GM19328 (cell line): ENCODE data around the gene ACAD10.
"Not testable (repeated sequence)": the region's sequence is repeated elsewhere in the genome, so short reads cannot be mapped to it uniquely, and the experiment has no call there.

ENCODE experiments used
- ATAC-seq: cut with Tn5 transposase; IDR thresholded peaks from one replicate; pipeline ENCODE4 v1.9.1; 2021; ENCODE audit warnings: mild to moderate bottlenecking, moderate library complexity; ENCODE audit not compliant: unreplicated experiment

The ACAD10 gene

DNA sequence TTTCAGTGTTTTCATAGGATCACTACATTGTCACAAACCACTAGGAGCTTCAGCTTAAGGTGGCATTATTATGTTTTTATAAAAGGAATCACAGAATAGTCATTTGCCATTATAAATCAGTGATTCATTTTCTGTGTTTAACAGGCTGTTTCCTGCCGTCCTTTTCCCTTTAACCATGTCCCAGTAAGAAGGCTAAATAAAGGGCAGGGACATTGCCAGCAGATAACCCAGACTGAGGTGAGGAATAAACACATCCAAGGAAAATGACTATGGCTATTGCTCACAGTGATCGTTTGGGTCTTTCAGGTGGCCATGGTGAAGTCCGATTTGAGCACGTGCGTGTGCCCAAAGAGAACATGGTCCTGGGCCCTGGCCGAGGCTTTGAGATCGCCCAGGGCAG, 63.0 kb downstream of the ACAD10 start:
- no peak for ATAC-seq

DNA sequence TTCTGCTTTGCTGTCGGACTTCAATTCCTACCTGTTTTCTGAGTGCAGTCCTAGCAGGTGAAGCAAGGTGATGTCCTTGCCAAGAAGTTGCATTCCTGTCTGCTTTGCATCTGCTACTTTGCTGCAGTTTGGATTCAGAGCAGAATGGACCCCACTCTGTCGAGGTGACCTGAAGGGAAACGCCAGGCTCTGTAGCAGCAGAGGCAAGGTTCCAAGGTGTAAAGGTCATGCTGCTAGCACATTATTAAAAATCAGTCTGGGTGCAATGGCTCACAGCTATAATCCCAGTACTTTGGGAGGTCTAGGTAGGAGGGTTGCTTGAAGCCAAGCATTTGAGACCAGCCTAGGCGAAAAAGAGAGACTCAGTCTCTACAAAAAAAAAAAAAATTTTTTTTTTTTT, 63.5 kb downstream of the ACAD10 start:
- no peak for ATAC-seq

DNA sequence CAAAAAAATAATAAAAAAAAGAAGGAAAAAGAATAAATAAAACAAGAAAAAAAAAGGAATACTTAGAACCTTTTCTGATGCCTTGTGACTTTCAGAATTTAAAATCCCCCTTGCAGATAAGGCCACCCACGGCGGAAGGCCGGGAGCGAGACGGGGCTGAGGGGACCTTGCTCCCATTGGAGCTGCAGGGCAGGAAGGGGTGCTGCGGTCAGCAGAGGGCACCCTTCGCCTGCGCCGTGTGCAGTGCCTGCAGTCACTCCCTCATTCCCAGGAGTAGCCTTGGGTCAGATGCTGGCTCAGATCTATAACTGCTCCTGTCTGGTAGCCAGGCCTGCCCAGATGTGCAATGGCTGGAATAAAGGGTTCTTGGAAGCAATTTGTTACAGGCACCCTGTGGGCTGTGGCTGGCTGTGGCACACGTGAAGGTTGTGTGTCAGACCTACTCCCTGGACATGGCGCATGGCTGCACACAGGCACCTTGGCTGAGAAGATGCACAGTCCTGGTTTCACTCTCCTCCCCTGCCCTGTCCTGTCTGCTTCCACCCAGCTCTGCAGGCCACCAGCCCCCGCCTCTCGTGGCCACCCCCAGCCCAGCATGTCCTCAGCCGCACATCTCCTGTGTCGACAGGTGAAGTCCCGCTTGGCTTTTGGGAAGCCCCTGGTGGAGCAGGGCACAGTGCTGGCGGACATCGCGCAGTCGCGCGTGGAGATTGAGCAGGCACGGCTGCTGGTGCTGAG, 67.5 kb downstream of the ACAD10 start:
- no peak for ATAC-seq

DNA sequence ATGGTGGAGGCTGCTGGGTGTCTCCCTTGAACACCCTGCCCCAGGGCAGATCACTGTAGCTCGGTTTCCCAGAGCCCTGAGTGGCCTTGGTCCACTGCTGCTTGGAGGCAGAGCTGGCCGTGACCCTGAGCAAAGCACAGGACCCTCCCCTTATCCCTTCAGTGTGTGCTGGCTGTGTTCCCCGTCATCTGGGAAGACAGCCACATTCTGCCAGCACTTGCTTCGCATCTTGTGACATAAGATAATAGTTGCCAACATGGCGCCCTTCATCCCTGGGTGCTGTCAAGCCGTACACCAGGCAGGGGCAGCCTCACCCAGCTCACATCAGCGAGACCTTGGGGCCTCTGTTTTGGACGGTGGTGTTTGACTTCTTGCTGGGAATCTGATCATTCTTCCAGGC, 68.8 kb downstream of the ACAD10 start:
- no peak for ATAC-seq

DNA sequence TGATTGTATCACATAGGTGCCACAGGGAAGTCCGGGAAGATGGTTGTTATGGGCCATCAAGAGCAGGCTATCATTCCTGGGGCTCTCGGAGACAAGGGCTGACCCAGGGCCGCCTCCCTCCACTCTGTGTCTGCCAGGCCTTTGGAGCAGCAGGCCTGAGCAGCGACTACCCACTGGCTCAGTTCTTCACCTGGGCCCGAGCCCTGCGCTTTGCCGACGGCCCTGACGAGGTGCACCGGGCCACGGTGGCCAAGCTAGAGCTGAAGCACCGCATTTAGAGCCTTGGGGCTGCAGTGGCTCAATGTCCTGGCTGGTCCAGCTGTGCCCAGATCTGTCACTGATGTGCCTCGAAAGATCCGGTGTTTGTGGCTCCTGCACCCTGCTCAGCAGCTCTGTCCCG, 70.3 kb downstream of the ACAD10 start:
- no peak for ATAC-seq

DNA sequence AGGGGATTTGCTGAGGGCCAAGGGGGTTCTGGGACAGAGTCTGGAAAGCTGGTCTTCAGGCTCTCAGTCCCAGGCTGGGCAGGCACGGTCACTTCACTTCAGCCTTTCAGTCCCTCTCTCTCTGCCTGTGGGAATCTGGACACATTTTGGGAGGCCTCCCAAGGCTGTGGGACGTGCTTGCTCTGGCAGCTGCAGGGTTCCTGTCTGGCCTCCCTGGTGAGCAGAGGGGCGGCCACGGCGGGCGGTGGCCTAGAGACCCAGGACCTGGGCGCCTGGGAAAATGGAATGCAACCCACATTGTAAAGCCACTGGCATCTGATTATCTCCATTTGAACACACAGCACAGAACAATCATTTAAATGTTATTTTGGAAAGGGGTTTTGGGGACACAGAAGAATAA, 70.8 kb downstream of the ACAD10 start:
- ATAC-seq: no peak

DNA sequence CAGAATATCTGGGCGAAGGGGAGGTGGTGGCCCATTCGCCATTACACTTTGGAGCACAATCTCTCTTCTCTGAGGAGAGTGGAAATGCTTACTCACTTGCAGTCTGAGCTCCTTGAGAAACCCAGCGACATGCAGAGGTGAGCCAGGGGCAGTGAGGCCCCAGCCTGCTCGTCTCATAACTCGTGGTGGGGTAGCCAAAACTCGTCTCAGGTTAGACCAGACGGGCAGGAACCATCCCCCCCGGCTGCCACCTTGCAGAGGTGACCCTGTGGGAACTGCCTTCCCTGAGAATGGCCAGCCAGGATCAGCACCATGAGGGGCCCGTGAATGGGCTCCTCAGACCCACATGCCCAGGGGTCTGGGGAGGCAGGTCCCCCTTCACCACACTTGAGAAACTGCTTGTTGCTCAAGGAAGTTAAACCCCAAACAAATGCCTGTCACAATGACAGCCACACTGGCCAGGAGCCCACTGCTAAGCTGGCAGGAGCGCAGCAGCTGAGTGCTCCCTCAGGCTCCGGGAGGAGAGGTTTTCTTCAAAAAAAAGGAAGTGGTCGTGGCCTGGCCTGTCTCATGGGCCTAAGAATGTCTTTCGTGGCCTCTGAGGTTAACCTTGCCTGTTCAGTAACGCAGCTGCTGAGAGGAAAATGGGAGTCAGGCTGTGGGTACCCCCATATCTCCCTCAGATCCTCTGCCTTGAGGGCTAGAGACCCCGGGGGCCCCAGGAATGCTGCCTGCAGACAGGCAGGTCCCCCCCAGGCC, 71.7 kb downstream of the ACAD10 start:
- ATAC-seq: no peak

DNA sequence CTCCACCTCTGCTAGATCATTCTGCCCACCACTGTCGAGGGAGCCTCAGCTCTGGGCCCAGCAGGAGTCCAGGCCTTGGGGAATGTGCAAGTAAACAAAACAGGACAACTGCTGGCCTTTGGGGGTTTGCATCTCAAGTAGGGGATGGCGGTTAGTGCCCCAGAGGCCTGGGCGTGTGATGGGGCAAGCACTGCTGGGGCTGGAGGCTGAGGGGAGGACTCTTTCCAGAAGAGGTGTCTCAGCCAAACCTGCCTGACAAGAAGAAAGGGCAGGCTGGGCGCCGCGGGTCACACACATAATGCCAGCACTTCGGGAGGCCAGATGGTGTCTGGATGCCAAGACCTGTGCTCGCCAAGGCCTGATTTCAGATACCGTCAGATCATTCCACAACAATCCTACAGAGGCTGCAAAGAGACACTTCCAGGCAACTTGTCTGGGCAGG, 72.3 kb downstream of the ACAD10 start:
- ATAC-seq: no peak

DNA sequence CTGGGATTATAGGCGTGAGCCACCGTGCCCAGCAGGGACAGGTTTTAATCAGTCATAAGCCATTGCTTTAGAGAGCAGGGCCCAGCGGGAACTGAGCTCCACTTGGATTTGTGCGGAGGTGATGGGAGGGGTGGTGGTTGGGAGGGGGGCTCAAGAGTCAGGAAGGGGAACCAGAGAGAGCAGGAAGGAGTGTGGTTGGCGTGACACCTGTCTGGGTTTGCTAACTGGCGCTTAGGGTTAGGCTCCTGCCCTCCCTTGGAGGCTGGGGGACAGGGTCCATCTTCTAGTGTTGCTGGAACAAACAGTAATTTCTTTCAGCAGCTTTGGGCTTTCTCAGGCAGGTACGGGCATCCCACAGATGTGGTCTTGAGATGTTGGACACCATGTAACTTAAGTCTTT, 73.4 kb downstream of the ACAD10 start:
- ATAC-seq: no peak

DNA sequence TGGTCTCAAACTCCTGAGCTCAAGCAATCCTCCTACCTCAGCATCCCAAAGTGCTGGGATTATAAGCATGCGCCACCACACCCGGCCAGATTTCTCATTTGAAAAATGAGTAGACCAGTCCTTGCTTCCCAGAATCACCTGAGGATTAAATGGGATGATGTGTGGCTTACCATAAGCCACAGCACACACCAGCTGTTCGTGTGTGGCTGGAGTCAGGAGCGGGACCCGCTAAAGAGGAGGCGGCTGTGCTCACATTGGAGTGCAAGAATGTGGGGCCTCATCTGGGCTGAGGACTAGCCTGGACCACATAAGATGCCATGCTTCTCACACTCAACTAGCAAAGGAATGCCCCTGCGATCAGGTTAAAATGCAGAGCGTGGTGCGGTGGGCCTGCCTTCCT, 74.1 kb downstream of the ACAD10 start:
- ATAC-seq: no peak

DNA sequence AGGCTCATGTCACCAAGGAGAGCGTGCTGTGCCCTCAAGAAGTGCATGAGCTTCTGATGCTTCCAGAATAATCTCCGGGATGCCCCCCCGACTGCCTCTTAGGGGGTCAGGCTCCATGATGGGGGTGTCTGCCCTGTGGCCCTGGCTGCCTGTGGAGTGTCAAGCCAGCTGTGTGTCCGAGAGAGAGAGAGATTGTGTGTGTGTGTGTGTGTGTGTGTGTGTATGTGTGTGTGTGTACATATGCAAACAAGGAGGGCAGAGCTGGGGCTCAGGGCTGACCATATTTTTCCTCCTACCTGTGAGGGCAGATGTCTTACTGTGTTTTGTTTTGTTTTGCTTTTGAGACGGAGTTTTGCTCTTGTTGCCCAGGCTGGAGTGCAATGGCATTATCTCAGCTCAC, 75.2 kb downstream of the ACAD10 start:
- ATAC-seq: no peak

DNA sequence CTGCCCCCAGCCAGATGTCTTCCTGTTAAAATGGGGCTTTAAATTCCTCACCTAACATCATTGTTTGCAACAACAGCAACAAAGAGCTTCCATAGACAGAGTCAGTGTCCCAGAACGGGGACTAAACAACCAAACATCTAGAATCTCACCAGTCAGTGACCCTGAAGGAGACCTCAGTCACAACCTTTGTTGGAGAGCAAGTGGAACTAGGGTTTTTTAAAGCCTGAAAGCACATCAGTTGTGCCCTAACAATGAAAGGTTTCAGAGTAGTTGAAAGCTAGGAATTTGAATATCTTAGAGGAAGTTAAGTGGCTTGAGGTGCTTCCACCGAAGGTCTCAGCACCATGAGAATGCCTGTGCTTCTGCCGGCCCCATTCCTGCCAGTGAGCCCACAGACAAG, 75.9 kb downstream of the ACAD10 start:
- no peak for ATAC-seq

DNA sequence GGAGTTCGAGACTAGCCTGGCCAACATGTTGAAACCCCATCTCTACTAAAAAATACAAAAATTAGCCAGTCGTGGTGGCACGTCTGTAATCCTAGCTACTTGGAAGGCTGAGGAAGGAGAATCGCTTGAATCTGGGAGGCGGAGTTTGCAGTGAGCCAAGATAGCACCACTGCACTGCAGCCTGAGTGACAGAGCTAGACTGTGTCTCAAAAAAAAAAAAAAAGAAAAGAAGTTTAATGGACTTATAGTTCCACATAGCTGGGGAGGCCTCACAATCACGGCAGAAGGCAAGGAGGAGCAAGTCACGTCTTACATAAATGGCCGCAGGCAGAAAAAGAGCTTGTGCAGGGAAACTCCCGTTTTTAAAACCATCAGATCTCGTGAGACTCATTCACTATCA, 77.7 kb downstream of the ACAD10 start:
- ATAC-seq: not testable (repeated sequence)

DNA sequence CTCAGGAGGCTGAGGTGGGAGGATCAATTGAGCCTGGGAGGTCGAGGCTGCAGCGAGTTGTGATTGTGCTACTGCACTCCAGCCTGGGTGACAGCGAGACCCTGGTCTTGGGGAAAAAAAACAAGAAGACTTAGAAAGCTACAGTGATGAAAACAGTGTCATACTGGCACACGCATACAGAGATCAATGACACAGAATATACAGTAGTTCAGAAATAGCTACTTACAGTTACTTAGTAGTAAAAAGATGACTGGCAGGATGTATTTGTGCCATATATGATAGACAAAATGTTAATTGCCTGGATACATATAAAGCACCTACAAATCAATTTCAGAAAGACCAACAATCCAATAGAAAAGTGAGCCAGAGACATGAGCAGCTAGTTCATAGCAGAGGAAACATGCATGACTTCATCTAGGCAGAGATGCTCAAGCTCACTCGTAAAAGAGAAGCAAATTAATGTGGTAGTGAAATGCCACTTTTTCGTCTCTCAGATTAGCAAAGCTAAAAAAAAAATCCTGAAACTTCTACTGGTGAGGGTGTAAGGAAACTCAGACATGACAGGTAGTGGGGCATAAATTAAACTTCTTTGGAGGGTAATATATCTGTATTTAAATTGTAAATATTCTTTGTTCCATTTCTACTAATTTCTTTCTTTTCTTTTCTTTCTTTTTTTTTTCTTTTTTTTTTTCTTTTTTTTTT, 78.4 kb downstream of the ACAD10 start:
- no peak for ATAC-seq

DNA sequence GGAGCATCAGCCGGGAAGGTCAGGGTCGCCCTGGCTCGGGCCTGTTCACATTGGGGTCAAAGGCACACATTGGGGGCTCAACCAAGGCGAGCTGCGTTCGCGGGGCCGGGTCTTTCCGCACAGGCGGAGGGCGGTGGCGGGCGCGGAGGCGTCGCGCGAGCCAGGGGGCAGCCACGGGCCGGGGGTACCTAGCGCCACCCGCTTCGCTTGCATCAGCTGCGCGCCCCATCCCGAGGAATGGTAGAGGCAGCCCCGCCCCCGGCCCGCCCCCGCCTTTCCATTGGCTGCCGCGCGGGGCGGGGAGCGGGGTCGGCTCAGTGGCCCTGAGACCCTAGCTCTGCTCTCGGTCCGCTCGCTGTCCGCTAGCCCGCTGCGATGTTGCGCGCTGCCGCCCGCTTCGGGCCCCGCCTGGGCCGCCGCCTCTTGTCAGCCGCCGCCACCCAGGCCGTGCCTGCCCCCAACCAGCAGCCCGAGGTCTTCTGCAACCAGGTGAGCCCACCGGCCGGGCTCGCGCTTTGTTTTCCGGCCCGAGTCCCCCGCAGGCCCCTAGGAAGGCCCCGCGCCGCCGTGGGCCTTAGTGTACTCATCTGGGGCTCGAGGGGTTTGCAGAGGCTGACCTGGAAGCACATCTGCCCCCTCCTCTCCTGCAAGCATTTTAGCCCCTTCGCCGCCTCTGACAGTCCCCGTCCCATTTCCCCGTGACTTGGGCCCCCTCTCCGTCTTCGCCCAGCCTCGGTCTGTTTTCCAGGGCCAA, 80.9 kb downstream of the ACAD10 start, which contains the start of gene ALDH2:
Gene ALDH2 (plus strand): TSS at position 326 of the 754 bp plus-strand sequence. CDS start 50 bp downstream, at position 376.
- ATAC-seq: no peak

DNA sequence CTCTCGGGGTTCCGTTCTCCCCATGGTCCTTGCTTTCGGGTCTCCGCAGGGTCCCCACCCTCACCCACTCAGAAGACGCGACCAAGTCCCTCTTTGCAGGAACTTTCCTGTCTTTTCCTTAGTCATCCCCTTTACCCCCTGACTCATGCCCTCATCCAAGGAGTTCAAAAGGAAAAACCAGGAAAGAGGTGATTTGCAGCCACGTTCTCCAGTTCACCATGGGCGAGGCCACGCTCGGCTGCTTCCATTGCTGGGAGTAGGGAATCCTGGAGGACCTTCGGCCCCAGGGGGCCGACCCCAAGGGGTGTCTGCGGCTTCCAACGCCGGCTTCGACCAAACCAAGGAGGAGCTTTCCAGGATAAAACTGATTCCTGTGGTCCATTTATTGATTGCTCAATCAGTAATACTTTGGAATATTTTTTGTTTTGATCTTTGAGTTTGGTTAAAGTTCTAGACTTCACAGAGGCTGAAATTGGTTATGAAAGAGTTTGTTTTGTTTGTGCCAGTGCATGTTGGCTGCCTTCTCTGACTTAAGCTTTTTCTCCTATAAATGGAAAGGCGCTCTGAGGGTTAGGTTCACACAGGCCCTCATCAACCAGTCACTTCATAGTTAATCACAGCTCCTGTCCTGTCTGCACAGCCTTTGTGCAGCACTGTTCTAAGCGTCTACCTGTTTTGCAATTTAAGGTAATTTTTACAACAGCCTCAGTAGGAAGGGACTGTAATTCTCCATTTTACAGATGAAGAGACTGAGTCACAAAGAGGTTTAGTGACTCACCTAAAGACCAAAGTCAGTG, 81.7 kb downstream of the ACAD10 start:
- ATAC-seq: no peak

DNA sequence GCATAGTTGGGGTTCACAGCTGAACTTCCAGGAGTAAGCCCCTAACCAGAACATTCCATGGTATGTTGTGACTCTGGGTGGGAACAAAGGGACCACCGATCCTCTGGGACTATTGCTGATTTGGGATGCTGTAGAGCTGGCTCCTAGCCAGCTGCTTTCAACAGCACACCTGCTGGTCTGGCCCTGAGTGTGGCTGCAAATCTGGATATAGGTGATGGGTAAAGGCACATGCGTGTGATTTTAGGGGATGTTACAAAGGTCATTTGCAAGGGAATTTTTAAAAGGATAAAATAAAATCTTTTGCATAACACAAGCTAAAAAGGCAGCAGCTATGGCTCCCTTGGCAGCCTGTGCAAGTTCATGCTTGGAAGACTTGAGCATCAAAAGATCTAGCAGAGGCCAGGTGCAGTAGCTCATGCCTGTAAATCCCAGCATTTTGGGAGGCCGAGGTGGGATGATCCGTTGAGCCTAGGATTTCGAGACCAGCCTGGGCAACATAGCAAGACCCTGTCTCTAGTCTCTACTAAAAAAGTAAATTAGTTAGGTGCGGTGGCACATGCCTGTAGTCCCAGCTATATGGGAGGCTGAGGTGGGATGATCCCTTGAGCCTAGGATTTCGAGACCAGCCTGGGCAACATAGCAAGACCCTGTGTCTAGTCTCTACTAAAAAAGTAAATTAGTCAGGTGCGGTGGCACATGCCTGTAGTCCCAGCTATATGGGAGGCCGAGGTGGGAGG, 82.5 kb downstream of the ACAD10 start:
- ATAC-seq: no peak

DNA sequence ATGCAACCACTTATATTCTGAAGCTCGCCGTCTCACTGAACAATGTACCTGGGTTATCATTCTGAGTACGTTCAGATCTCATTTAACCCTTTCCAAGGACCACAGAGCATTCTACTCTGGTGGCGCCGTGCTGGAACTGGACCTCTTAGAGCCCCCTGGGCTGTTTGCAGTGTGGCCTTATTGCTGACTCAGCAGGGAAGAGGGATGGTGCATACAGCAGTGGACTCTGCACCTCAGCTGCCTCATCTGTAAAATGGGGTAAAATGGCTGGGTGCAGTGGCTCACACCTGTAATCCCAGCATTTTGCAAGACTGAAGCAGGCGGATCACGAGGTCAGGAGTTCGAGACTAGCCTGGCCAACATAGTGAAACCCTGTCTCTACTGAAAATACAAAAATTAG, 83.7 kb downstream of the ACAD10 start:
- ATAC-seq: no peak

DNA sequence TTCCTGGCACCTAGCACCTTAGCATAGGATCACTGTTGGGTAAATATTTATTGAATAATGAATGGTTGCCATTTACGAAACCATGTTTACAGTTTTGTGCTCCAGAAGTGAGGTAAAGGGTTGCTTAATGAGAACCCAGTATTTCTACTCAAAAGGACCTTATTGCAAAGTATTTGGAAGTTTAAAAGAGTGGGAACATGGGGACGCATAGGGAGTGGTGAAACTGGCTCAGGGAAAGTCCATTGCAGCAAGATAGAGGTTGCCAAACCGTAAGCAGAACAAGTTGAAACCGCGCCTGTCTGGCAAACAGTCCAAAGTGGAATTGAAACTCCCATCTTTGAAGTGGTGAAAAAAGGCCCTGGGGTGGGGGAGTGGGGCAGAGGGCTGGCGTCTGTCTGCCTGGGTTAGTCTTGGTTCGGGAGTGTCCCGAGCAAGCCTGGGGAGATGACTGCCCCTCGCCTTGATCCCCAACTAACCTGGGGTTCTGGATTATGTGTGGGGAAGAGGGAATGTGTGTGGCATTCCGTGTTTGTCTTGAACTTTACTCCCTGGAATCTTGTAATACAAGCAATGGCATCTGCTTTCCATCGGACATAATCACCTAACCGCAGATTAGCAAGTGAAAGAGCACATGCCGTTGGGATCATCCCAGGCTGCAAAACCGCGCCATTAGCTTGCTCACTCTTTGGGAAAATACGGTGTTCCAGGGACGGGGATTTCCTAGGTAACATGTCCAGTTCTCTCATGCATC, 88.1 kb downstream of the ACAD10 start:
- no peak for ATAC-seq
